ENCODE results near the gene LUZP2. TPM values are rescaled to one million over a fixed set of nuclear protein-coding genes. Genes with fewer than 3 reads are reported as not detected.

The LUZP2 gene
- total and polyA plus RNA-seq, 9 of the 15 experiments (the other 6 are each of a cell fraction or from before 2014, with no cell fraction given): not detected

DNA sequence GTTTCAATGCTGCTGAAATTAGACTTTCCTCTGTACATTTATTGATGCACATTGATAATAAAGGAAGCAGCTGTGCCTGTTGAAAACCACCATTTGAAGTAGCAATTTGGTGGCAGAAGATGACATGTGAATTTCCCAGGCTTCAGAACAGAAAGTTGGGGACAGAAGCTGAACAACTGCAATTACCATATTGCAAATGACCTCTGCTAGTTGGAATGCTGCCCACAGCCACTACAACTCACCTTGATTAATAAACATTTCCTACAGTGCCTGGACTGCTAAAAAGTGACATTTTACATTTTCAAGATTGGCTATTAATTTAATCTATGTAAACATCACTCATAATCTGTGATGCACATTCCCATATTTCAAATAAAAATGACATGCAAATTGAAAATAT lies 208.6 kb downstream of the LUZP2 start:
- Histone ChIP-seq H3K4me2 (ENCODE audit: insufficient read depth, low read length) (no peak overlapping the region), H3K4me3 (no peak overlapping the region), H3K4me1 (replicated peaks in 1 of 2; ENCODE audit: control insufficient read depth in 2 of 2, insufficient read depth in 2 of 2, low read length in 2 of 2) (no peaks in the 10 kb centered on the region), H3K9me3 (replicated peaks; ENCODE audit: control insufficient read depth, insufficient read depth, low read depth, low read length) (no peaks in the 10 kb centered on the region), H3K9me1 (ENCODE audit: control insufficient read depth, insufficient read depth, low read length) (no peaks in the 10 kb centered on the region), H2AFZ (ENCODE audit: low read depth, low read length) (no peak overlapping the region), H3K36me3 (ENCODE audit: control insufficient read depth, insufficient read depth, low read length) (no peaks in the 10 kb centered on the region), H3K27me3 (ENCODE audit: control insufficient read depth in 2 of 2, insufficient read depth in 2 of 2, low read length in 2 of 2) (no peaks in the 10 kb centered on the region), H3K27ac (ENCODE audit: extremely low read depth, low read depth, low read length) (no peak overlapping the region), H4K20me1 (replicated peaks; ENCODE audit: control insufficient read depth, insufficient read depth, low read length) (no peaks in the 10 kb centered on the region), H3K79me2 (ENCODE audit: control insufficient read depth, insufficient read depth, low read length) (no peaks in the 10 kb centered on the region), H3K9ac (ENCODE audit: insufficient read depth in 1 of 2, low read depth in 2 of 2, low read length in 2 of 2) (no peak overlapping the region)
- no TSS peak for BruUV-seq (replicated peaks)
- ATAC-seq: no peak
- DNase-seq (ENCODE audit: extremely low read depth in 1 of 4, low spot score in 3 of 4): no peak
- intact Hi-C loops (cut with micrococcal nuclease): no loop called here
- FAIRE-seq: no peak
- in situ Hi-C loops (cut with MboI): no loop called here
- POLR2A ChIA-PET: no interaction called here
- no peak for TF ChIP-seq MED1 (CRISPR knock-in tag; IDR thresholded peaks at IDR 0.05; ENCODE audit: borderline replicate concordance)
- TF ChIP-seq, protein P1, sequence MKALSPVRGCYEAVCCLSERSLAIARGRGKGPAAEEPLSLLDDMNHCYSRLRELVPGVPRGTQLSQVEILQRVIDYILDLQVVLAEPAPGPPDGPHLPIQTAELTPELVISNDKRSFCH (CRISPR knock-in tag; IDR thresholded peaks at IDR 0.05): no peak
- TF ChIP-seq, protein P1 (tag; IDR thresholded peaks at IDR 0.05): no peak
- no peak for TF ChIP-seq BRF1 (IDR thresholded peaks at IDR 0.05; ENCODE audit: borderline replicate concordance, extremely low read depth, insufficient read length)
- TF ChIP-seq ZFX (CRISPR knock-in tag; IDR thresholded peaks at IDR 0.05): no peak
- no peak for TF ChIP-seq ZNF830 (CRISPR knock-in tag; IDR thresholded peaks at IDR 0.05)
- no peak for TF ChIP-seq NR1H2 (CRISPR knock-in tag; IDR thresholded peaks at IDR 0.05)
- CTCF ChIA-PET (ENCODE audit: low intra/inter-chr PET ratio): interaction anchor here (0.7 kb wide), 1 partner anchor 31 kb away, joined by 5 read pairs; no protein-coding TSS in a partner anchor

DNA sequence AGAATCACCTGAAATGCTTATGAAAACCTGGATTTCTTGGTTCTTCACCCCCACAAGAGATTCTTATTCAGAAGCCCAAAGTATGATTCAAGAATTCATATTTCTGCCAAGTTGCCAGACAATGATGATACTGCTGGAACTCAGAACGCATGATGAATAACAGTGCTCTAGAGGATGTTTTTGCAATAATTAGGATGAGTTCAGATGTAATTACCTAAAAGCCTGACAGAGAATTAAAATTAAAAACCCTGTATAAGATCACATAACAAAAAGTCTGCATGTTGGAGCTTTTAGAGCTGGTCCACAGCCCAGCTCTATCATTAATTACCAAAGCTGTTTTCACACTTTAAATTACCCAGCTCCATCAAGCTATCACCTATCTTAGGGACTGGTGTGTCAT lies 211.8 kb downstream of the LUZP2 start:
- Histone ChIP-seq H3K9me1 (ENCODE audit: control insufficient read depth, insufficient read depth, low read length) (no peaks in the 10 kb centered on the region), H3K4me1 (replicated peaks in 1 of 2; ENCODE audit: control insufficient read depth in 2 of 2, insufficient read depth in 2 of 2, low read length in 2 of 2) (no peaks in the 10 kb centered on the region), H3K4me3 (no peak overlapping the region), H3K4me2 (ENCODE audit: insufficient read depth, low read length) (no peak overlapping the region), H3K27me3 (ENCODE audit: control insufficient read depth in 2 of 2, insufficient read depth in 2 of 2, low read length in 2 of 2) (no peaks in the 10 kb centered on the region), H3K27ac (ENCODE audit: extremely low read depth, low read depth, low read length) (no peak overlapping the region), H3K9me3 (replicated peaks; ENCODE audit: control insufficient read depth, insufficient read depth, low read depth, low read length) (no peaks in the 10 kb centered on the region; the same call in 1 of the 2 replicates), H3K36me3 (ENCODE audit: control insufficient read depth, insufficient read depth, low read length) (no peaks in the 10 kb centered on the region), H4K20me1 (replicated peaks; ENCODE audit: control insufficient read depth, insufficient read depth, low read length) (no peaks in the 10 kb centered on the region), H3K79me2 (ENCODE audit: control insufficient read depth, insufficient read depth, low read length) (no peaks in the 10 kb centered on the region), H2AFZ (ENCODE audit: low read depth, low read length) (no peak overlapping the region), H3K9ac (ENCODE audit: insufficient read depth in 1 of 2, low read depth in 2 of 2, low read length in 2 of 2) (no peak overlapping the region)
- in situ Hi-C loops (cut with MboI): no loop called here
- ChIA-PET POLR2A (no interaction called here), CTCF (ENCODE audit: low intra/inter-chr PET ratio) (no interaction called here)
- FAIRE-seq (no peak), DNase-seq (ENCODE audit: extremely low read depth in 1 of 4, low spot score in 3 of 4) (no peak), ATAC-seq (no peak)
- 6% methylated on average over 1 of the region's 1 CpG for WGBS (ENCODE audit: insufficient coverage, low coverage, missing lambda C conversion rate)
- no TSS peak for BruUV-seq (replicated peaks)
- intact Hi-C loops (cut with micrococcal nuclease): no loop called here
- TF ChIP-seq, protein P2, sequence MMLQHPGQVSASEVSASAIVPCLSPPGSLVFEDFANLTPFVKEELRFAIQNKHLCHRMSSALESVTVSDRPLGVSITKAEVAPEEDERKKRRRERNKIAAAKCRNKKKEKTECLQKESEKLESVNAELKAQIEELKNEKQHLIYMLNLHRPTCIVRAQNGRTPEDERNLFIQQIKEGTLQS (IDR thresholded peaks at IDR 0.05): no peak
- TF ChIP-seq, protein P2 (CRISPR knock-in tag; conservative IDR thresholded peaks at IDR 0.05): no peak
- TF ChIP-seq NR0B1 (IDR thresholded peaks at IDR 0.05; ENCODE audit: partially characterized antibody): no peak
- no peak for TF ChIP-seq EGR1 (conservative IDR thresholded peaks at IDR 0.05)
- no peak for TF ChIP-seq COPS2 (conservative IDR thresholded peaks at IDR 0.05)
- no peak for TF ChIP-seq ZNF584 (CRISPR knock-in tag; IDR thresholded peaks at IDR 0.05; ENCODE audit: low read depth)
- TF ChIP-seq POLR3A (IDR thresholded peaks at IDR 0.05; ENCODE audit: borderline replicate concordance, extremely low read depth, insufficient read depth, insufficient read length): no peak
- TF ChIP-seq XRCC5 (IDR thresholded peaks at IDR 0.05; ENCODE audit: low read depth, low read length): no peak
- no peak for TF ChIP-seq GATAD2A (IDR thresholded peaks at IDR 0.05)
- TF ChIP-seq FOS (IDR thresholded peaks at IDR 0.05; ENCODE audit: extremely low read depth, insufficient read length): no peak
